HepG2 (cell line): ENCODE measurements around the gene ZBTB46. TPM values are rescaled to one million over a fixed set of nuclear protein-coding genes. Genes with fewer than 3 reads are reported as not detected.

ENCODE experiments used
- ARID4A ChIP-seq: sonication (generic); formaldehyde crosslinking; IDR thresholded peaks from 2 replicates; pipeline ENCODE4 v1.5.0; 2020; ENCODE audit warnings: mild to moderate bottlenecking, missing genetic modification reagents, borderline replicate concordance
- BCLAF1 ChIP-seq: fragments of 450-650 bp; IDR thresholded peaks from 2 replicates; pipeline ENCODE4 v1.6.1; 2017; ENCODE audit warnings: mild to moderate bottlenecking
- BORCS8-MEF2B ChIP-seq: sonication (generic); formaldehyde crosslinking; IDR thresholded peaks from 2 replicates; pipeline ENCODE4 v1.8.0; 2022; ENCODE audit warnings: mild to moderate bottlenecking, missing genetic modification reagents
- CHD4 ChIP-seq: fragments of 200-600 bp; sonication (generic); IDR thresholded peaks from 2 replicates; pipeline ENCODE4 v1.7.0; 2017; ENCODE audit warnings: mild to moderate bottlenecking, low read length, borderline replicate concordance
- HBP1 ChIP-seq: IDR thresholded peaks from 2 replicates; pipeline ENCODE4 v1.6.1; 2016; ENCODE audit warnings: low read depth, control low read depth
- PRDM10 ChIP-seq: sonication (generic); formaldehyde crosslinking; IDR thresholded peaks from 2 replicates; pipeline ENCODE4 v1.4.0; 2020; ENCODE audit warnings: low read depth, missing genetic modification reagents
- RXRB ChIP-seq: IDR thresholded peaks from 2 replicates; pipeline ENCODE4 v1.6.1; 2016; ENCODE audit warnings: borderline replicate concordance, missing genetic modification reagents, missing compliant biosample characterization
- TGIF2 ChIP-seq: IDR thresholded peaks from 2 replicates; pipeline ENCODE4 v1.6.1; 2016; ENCODE audit warnings: control low read depth, missing compliant biosample characterization
- ZNF672 ChIP-seq: sonication (generic); formaldehyde crosslinking; IDR thresholded peaks from 2 replicates; pipeline ENCODE4 v1.8.1; 2022; ENCODE audit warnings: missing genetic modification reagents
- ZNF687 ChIP-seq: sonication (generic); formaldehyde crosslinking; IDR thresholded peaks from 2 replicates; pipeline ENCODE4 v1.5.1; 2020; ENCODE audit warnings: mild to moderate bottlenecking, missing genetic modification reagents, moderate library complexity
- ZNF83 ChIP-seq: sonication (generic); formaldehyde crosslinking; IDR thresholded peaks from 2 replicates; pipeline ENCODE4 v1.4.0; 2020; ENCODE audit warnings: missing genetic modification reagents, mild to moderate bottlenecking, borderline replicate concordance
- polyA plus RNA-seq, 8 experiments: library from polyadenylated mRNA; depleted of rRNA in 3 of 8; stranded (reverse) in 7 of 8; unstranded in 1 of 8; fragments of >200 nt; fragmentation: Illumina TruSeq in 4 of 8; extraction: Trizol in 4 of 8; gene quantifications; 2 replicates each; pipeline versions ENCODE4 v1.2.1 to v1.2.3, GENCODE V29; 2011 to 2016; ENCODE audit warnings: low read depth in 4 of 8, missing spikeins in 1 of 8, mixed read lengths in 1 of 8; ENCODE audit not compliant: insufficient read depth in 1 of 8
- total RNA-seq, 5 experiments: library from RNA; depleted of rRNA; stranded (reverse); fragments of >200 nt; fragmentation: Illumina TruSeq; extraction: Trizol; gene quantifications; 2 replicates each; pipeline ENCODE4 v1.2.3, GENCODE V29; 2016; ENCODE audit warnings: low read depth in 1 of 5

ZBTB46 gene
- total and polyA plus RNA-seq, 2 of the 13 experiments (the other 11 are each of a cell fraction or from before 2014, with no cell fraction given): 1.6 to 13.5 TPM

- TF ChIP-seq BORCS8-MEF2B (no peak; the same call in 1 of the 2 replicates), CHD4 (no peak), PRDM10 (no peak), ARID4A (CRISPR knock-in tag) (peak; percentile 76), ZNF687 (CRISPR knock-in tag) (peak; percentile 80), BCLAF1 (no peak), RXRB (CRISPR knock-in tag) (peak; percentile 34; the same call in 1 of the 2 replicates), TGIF2 (CRISPR knock-in tag) (no peak), ZNF672 (CRISPR knock-in tag) (no peak), HBP1 (CRISPR knock-in tag) (no peak), ZNF83 (CRISPR knock-in tag) (no peak; the same call in 1 of the 2 replicates)
Observed at GRCh38 chr20:63696628-63697356, 134.3 kb downstream of the ZBTB46 start, which contains the start of gene TNFRSF6B (continued).
